ENCODE measurements around the gene MYL12B.

GRCh38 chr18:3283908-3284307 lies 22.0 kb downstream of the MYL12B start:
- no peak for TF ChIP-seq CTCF (IDR thresholded peaks at IDR 0.05)
- TF ChIP-seq POLR2A (IDR thresholded peaks at IDR 0.05) = no peak
